DOHH2 (cell line): ENCODE measurements around the gene NKAIN2.

ENCODE experiments used
- H3F3A ChIP-seq: fragments of 200-600 bp; sonication (generic), shearing (Covaris generic); 2 replicates; pipeline ENCODE4 v1.6.0; 2016; ENCODE audit warnings: antibody characterized with exemption, mild to moderate bottlenecking; ENCODE audit not compliant: control insufficient read depth, insufficient read depth
- H3K27ac ChIP-seq: fragments of 200-600 bp; sonication (generic); 2 replicates; pipeline ENCODE4 v1.5.1; 2014; ENCODE audit warnings: low read depth, mild to moderate bottlenecking, low read length, moderate library complexity
- H3K27me3 ChIP-seq: fragments of 200-600 bp; sonication (generic); 2 replicates; pipeline ENCODE4 v1.6.1; 2014; ENCODE audit warnings: mild to moderate bottlenecking, low read length, mixed read lengths; ENCODE audit not compliant: control insufficient read depth
- H3K36me3 ChIP-seq: fragments of 200-600 bp; sonication (generic); 2 replicates; pipeline ENCODE4 v1.6.1; 2014; ENCODE audit warnings: mild to moderate bottlenecking, low read length, moderate library complexity, mixed read lengths; ENCODE audit not compliant: control insufficient read depth
- H3K4me1 ChIP-seq: fragments of 200-600 bp; sonication (generic); 2 replicates; pipeline ENCODE4 v1.6.1; 2014; ENCODE audit warnings: mild to moderate bottlenecking, low read length, mixed read lengths; ENCODE audit not compliant: control insufficient read depth
- H3K4me2 ChIP-seq: fragments of 200-600 bp; sonication (generic); 2 replicates; pipeline ENCODE4 v1.6.0; 2014; ENCODE audit warnings: mild to moderate bottlenecking, low read length, moderate library complexity
- H3K4me3 ChIP-seq: fragments of 200-600 bp; sonication (generic); 2 replicates; pipeline ENCODE4 v1.5.1; 2014; ENCODE audit warnings: mild to moderate bottlenecking, low read length, mixed read lengths
- H3K79me2 ChIP-seq: fragments of 200-600 bp; sonication (generic); 2 replicates; pipeline ENCODE4 v1.6.1; 2014; ENCODE audit warnings: mild to moderate bottlenecking, low read length, mixed read lengths; ENCODE audit not compliant: control insufficient read depth
- H3K9me2 ChIP-seq: fragments of 200-600 bp; sonication (generic); replicated peaks from 2 replicates; pipeline ENCODE4 v1.6.1; 2014; ENCODE audit warnings: mild to moderate bottlenecking, low read length, mixed read lengths; ENCODE audit not compliant: control insufficient read depth
- H3K9me3 ChIP-seq: fragments of 200-600 bp; sonication (generic); 2 replicates; pipeline ENCODE4 v1.6.1; 2014; ENCODE audit warnings: antibody characterized with exemption, low read length, mixed read lengths; ENCODE audit not compliant: control insufficient read depth, insufficient read depth
- H4K20me1 ChIP-seq: fragments of 200-600 bp; sonication (generic); 2 replicates; pipeline ENCODE4 v1.6.0; 2014; ENCODE audit warnings: low read depth, mild to moderate bottlenecking, antibody characterized with exemption, low read length, moderate library complexity; ENCODE audit not compliant: control insufficient read depth, insufficient read depth
- EZH2phosphoT487 ChIP-seq: fragments of 200-600 bp; sonication (generic); IDR thresholded peaks from 2 replicates; pipeline ENCODE4 v1.6.1; 2017; ENCODE audit warnings: borderline replicate concordance, mild to moderate bottlenecking, antibody characterized with exemption, low read length, moderate library complexity, mixed read lengths
- TF ChIP-seq, protein P1 (sequence below): fragments of 200-600 bp; sonication (generic); IDR thresholded peaks from one replicate; pipeline ENCODE4 v1.5.1; 2014; ENCODE audit warnings: antibody characterized with exemption, mild to moderate bottlenecking, low read depth, low read length; ENCODE audit not compliant: poor library complexity, severe bottlenecking

NKAIN2 gene

DNA sequence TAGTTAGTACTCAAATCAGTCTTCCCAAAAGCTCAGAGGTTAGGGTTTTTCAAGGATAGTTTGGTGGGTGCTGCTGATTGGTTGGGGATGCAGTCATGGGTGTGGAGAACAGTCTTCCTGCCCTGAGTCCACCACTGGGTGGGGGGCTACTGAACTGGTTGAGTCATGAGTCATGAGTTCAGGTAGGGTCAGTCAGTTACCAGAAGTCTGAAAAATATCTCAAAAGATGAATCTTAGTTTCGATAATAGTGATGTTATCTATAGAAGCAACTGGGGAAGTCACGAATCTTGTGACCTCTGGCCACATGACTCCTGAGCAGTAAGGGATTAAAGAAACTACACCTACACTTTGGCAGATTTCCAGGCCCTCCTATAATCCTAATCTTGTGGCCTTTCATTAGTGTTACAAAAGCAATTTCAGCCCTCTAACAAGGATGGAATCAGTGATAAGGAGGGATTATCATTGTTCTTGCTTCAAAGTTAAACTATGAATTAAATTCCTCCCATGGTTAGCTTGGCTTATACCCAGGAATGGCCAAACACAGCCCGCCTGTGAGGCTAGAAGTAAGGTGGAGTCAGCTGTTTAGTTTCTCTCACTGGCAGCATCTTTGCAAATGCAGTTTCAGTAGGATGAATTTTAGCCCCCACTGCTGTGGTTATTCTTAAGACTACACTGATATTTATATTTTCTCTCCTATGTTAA is 33.3 kb upstream of the NKAIN2 start:
- no peak overlapping the region for H3K4me2 ChIP-seq
- H3K27me3 ChIP-seq, result no peaks in the 10 kb centered on the region
- H3K4me3 ChIP-seq, result no peak overlapping the region
- H3K27ac ChIP-seq, result no peak overlapping the region
- no peaks in the 10 kb centered on the region for H3K4me1 ChIP-seq
- no peaks in the 10 kb centered on the region for H3K79me2 ChIP-seq
- H3F3A ChIP-seq, result no peaks in the 10 kb centered on the region
- H3K9me2 ChIP-seq, result no peaks in the 10 kb centered on the region
- no peaks in the 10 kb centered on the region for H3K9me3 ChIP-seq
- no peaks in the 10 kb centered on the region for H3K36me3 ChIP-seq
- TF ChIP-seq, protein P1, sequence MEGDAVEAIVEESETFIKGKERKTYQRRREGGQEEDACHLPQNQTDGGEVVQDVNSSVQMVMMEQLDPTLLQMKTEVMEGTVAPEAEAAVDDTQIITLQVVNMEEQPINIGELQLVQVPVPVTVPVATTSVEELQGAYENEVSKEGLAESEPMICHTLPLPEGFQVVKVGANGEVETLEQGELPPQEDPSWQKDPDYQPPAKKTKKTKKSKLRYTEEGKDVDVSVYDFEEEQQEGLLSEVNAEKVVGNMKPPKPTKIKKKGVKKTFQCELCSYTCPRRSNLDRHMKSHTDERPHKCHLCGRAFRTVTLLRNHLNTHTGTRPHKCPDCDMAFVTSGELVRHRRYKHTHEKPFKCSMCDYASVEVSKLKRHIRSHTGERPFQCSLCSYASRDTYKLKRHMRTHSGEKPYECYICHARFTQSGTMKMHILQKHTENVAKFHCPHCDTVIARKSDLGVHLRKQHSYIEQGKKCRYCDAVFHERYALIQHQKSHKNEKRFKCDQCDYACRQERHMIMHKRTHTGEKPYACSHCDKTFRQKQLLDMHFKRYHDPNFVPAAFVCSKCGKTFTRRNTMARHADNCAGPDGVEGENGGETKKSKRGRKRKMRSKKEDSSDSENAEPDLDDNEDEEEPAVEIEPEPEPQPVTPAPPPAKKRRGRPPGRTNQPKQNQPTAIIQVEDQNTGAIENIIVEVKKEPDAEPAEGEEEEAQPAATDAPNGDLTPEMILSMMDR, result no peak
- TF ChIP-seq EZH2phosphoT487, result no peak
- H4K20me1 ChIP-seq, result no peaks in the 10 kb centered on the region

DNA sequence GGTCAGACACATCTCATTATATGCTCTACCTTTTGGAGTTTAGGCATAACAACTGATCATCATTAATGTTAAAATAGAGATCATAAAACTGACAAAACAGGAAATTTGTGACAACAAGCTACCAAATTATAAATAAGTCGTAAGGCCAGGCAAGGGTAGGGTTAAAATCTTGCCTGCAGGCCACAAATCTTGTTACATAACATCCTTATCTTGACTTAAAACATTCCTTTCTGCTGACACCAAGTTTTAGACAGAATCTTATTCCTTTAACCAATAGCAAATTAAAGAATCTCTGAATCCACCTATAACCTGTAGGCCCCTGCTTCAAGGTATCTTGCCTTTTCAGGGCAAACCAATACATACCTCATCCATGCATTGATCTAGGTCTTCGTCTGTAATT is 32.5 kb upstream of the NKAIN2 start:
- no peak overlapping the region for H3K27ac ChIP-seq

DNA sequence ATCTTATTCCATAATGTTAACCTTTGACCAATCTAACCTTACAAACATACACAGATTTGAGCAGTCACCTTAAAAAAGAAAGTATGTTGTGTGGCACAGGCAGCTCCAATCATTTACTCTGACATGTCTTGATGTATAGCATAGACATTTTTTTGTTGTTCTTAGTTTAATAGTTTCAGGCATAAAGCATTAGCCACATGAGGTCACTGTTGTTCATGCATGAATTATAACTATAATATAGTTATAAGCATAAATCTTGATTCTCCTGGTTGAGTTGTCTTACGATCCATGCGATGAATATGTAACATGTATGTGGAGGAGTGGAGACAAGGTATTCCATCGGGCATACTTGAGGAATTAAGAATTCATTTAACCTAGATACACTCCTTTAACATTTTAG is 26.1 kb upstream of the NKAIN2 start:
- no peak overlapping the region for H3K4me2 ChIP-seq

More for the DNA sequence above, 32.5 kb upstream of the NKAIN2 start:
- H3K4me1 ChIP-seq, result no peaks in the 10 kb centered on the region
- no peak overlapping the region for H3K4me3 ChIP-seq
- H3K79me2 ChIP-seq, result no peaks in the 10 kb centered on the region
- no peaks in the 10 kb centered on the region for H3F3A ChIP-seq
- TF ChIP-seq, protein P1, result no peak
- no peak for TF ChIP-seq EZH2phosphoT487
- no peaks in the 10 kb centered on the region for H3K9me2 ChIP-seq
- no peaks in the 10 kb centered on the region for H3K9me3 ChIP-seq
- no peaks in the 10 kb centered on the region for H4K20me1 ChIP-seq
- no peaks in the 10 kb centered on the region for H3K27me3 ChIP-seq
- H3K36me3 ChIP-seq, result no peaks in the 10 kb centered on the region
- no peak overlapping the region for H3K4me2 ChIP-seq

More for the DNA sequence above, 26.1 kb upstream of the NKAIN2 start:
- Histone ChIP-seq H3K4me3 (no peak overlapping the region), H3K79me2 (no peaks in the 10 kb centered on the region), H3K36me3 (no peaks in the 10 kb centered on the region), H3K27ac (no peak overlapping the region), H3K27me3 (no peaks in the 10 kb centered on the region), H3F3A (no peaks in the 10 kb centered on the region), H3K4me1 (no peaks in the 10 kb centered on the region), H4K20me1 (no peaks in the 10 kb centered on the region), H3K9me2 (no peaks in the 10 kb centered on the region), H3K9me3 (no peaks in the 10 kb centered on the region)
- TF ChIP-seq, protein P1, result no peak
- TF ChIP-seq EZH2phosphoT487, result no peak
